Muscle layer of duodenum (tissue), 2 donors: ENCODE measurements around the gene SLC43A1.

Source experiments
- H3K27ac ChIP-seq: one replicate; pipeline ENCODE4 v1.7.0; 2013; ENCODE audit warnings: mild to moderate bottlenecking, low read length
- H3K27me3 ChIP-seq: one replicate; pipeline ENCODE4 v1.7.0; 2013; ENCODE audit warnings: low read depth, mild to moderate bottlenecking, control low read depth, low read length
- H3K36me3 ChIP-seq, 2 donors: one replicate each; pipeline ENCODE4 v1.7.0; 2013; ENCODE audit warnings: low read length in 2 of 2, control low read depth in 1 of 2, mild to moderate bottlenecking in 1 of 2; ENCODE audit not compliant: insufficient read depth in 2 of 2, control insufficient read depth in 1 of 2
- H3K4me1 ChIP-seq, 2 donors: one replicate each; pipeline ENCODE4 v1.7.0; 2013; ENCODE audit warnings: low read length in 2 of 2, mild to moderate bottlenecking in 2 of 2, control low read depth in 1 of 2, moderate library complexity in 1 of 2; ENCODE audit not compliant: insufficient read depth in 2 of 2, control insufficient read depth in 1 of 2
- H3K4me3 ChIP-seq, 2 donors: one replicate each; pipeline ENCODE4 v1.7.0; 2013; ENCODE audit warnings: low read length in 2 of 2, low read depth in 1 of 2, mild to moderate bottlenecking in 1 of 2
- H3K9me3 ChIP-seq, 2 donors: one replicate each; pipeline ENCODE4 v1.7.0; 2013; ENCODE audit warnings: low read length in 2 of 2, control low read depth in 1 of 2, mild to moderate bottlenecking in 1 of 2; ENCODE audit not compliant: control insufficient read depth in 1 of 2
- donor health status: healthy.

The SLC43A1 gene

GRCh38 chr11:57527056-57527631, 11.6 kb upstream of the SLC43A1 start:
- H3K4me3 ChIP-seq = no peak overlapping the region
- peaks cover 5 to 12% of the 10 kb centered on the region in 2 donors for H3K36me3 ChIP-seq
- no peaks in the 10 kb centered on the region for H3K27me3 ChIP-seq
- H3K9me3 ChIP-seq = no peaks in the 10 kb centered on the region
- H3K27ac ChIP-seq = no peak overlapping the region
- H3K4me1 ChIP-seq = peaks cover 5 to 22% of the 10 kb centered on the region in 2 donors

GRCh38 chr11:57523419-57523818, 7.9 kb upstream of the SLC43A1 start:
- H3K27me3 ChIP-seq = no peaks in the 10 kb centered on the region
- H3K4me3 ChIP-seq = no peak overlapping the region

GRCh38 chr11:57521116-57521515, 5.6 kb upstream of the SLC43A1 start:
- peaks cover 0 to under 1% of the 10 kb centered on the region in 2 donors for H3K4me1 ChIP-seq
- no peaks in the 10 kb centered on the region for H3K36me3 ChIP-seq
- no peaks in the 10 kb centered on the region for H3K9me3 ChIP-seq
- H3K27me3 ChIP-seq = no peaks in the 10 kb centered on the region
- no peak overlapping the region for H3K4me3 ChIP-seq
- no peak overlapping the region for H3K27ac ChIP-seq

More at GRCh38 chr11:57523419-57523818, 7.9 kb upstream of the SLC43A1 start:
- Histone ChIP-seq H3K36me3 (peaks cover under 1 to 5% of the 10 kb centered on the region in 2 donors), H3K27ac (no peak overlapping the region), H3K9me3 (no peaks in the 10 kb centered on the region), H3K4me1 (no peaks in the 10 kb centered on the region)

- H3K4me1 ChIP-seq = peaks cover 0 to 25% of the 10 kb centered on the region in 2 donors
- H3K27ac ChIP-seq = no peak overlapping the region
- H3K4me3 ChIP-seq = peak overlapping the region; percentile 88 to 94
- no peaks in the 10 kb centered on the region for H3K27me3 ChIP-seq
- no peaks in the 10 kb centered on the region for H3K36me3 ChIP-seq
- H3K9me3 ChIP-seq = no peaks in the 10 kb centered on the region
Measured at GRCh38 chr11:57516061-57516443, 550 bp upstream of the SLC43A1 start.

GRCh38 chr11:57514538-57515331, 767 bp downstream of the SLC43A1 start:
- no peaks in the 10 kb centered on the region for H3K9me3 ChIP-seq
- H3K27me3 ChIP-seq = no peaks in the 10 kb centered on the region
- peaks cover 0 to 25% of the 10 kb centered on the region in 2 donors for H3K4me1 ChIP-seq
- peak overlapping the region; percentile 88 to 94 for H3K4me3 ChIP-seq
- no peaks in the 10 kb centered on the region for H3K36me3 ChIP-seq
- no peak overlapping the region for H3K27ac ChIP-seq

GRCh38 chr11:57513911-57514537, 1.5 kb downstream of the SLC43A1 start:
- peaks cover 0 to 25% of the 10 kb centered on the region in 2 donors for H3K4me1 ChIP-seq
- no peaks in the 10 kb centered on the region for H3K9me3 ChIP-seq
- H3K4me3 ChIP-seq = peak overlapping the region; percentile 88 to 94
- no peaks in the 10 kb centered on the region for H3K36me3 ChIP-seq
- no peak overlapping the region for H3K27ac ChIP-seq
- H3K27me3 ChIP-seq = no peaks in the 10 kb centered on the region

- no peak overlapping the region for H3K4me3 ChIP-seq
- H3K4me1 ChIP-seq = peaks cover 0 to 25% of the 10 kb centered on the region in 2 donors
- no peaks in the 10 kb centered on the region for H3K9me3 ChIP-seq
- H3K27me3 ChIP-seq = no peaks in the 10 kb centered on the region
- H3K27ac ChIP-seq = no peak overlapping the region
- H3K36me3 ChIP-seq = no peaks in the 10 kb centered on the region
Measured at GRCh38 chr11:57513452-57513795, 2.1 kb downstream of the SLC43A1 start.

GRCh38 chr11:57512646-57513451, 2.7 kb downstream of the SLC43A1 start:
- H3K4me1 ChIP-seq = peaks cover 0 to 25% of the 10 kb centered on the region in 2 donors
- H3K27ac ChIP-seq = no peak overlapping the region

GRCh38 chr11:57511741-57512430, 3.6 kb downstream of the SLC43A1 start:
- Histone ChIP-seq H3K4me3 (no peak overlapping the region), H3K4me1 (peaks cover 0 to 25% of the 10 kb centered on the region in 2 donors), H3K27me3 (no peaks in the 10 kb centered on the region), H3K9me3 (no peaks in the 10 kb centered on the region), H3K27ac (no peak overlapping the region), H3K36me3 (no peaks in the 10 kb centered on the region)

More at GRCh38 chr11:57512646-57513451, 2.7 kb downstream of the SLC43A1 start:
- Histone ChIP-seq H3K4me3 (no peak overlapping the region), H3K27me3 (no peaks in the 10 kb centered on the region), H3K36me3 (no peaks in the 10 kb centered on the region), H3K9me3 (no peaks in the 10 kb centered on the region)

- H3K4me1 ChIP-seq = peaks cover 0 to 6% of the 10 kb centered on the region in 2 donors
- H3K36me3 ChIP-seq = no peaks in the 10 kb centered on the region
- H3K9me3 ChIP-seq = no peaks in the 10 kb centered on the region
- H3K27me3 ChIP-seq = no peaks in the 10 kb centered on the region
- H3K27ac ChIP-seq = no peak overlapping the region
- H3K4me3 ChIP-seq = no peak overlapping the region
Measured at GRCh38 chr11:57508341-57509170, 6.9 kb downstream of the SLC43A1 start.
